Measurements from ENCODE around the gene CABCOCO1. TPM values are rescaled to one million over a fixed set of nuclear protein-coding genes. Genes with fewer than 3 reads are reported as not detected.

The CABCOCO1 gene
- total and polyA plus RNA-seq, 7 donors = 0.10 to 3.1 (median 0.68) TPM; not detected in 2

- Histone ChIP-seq H3K27ac (peak overlapping the region in 1 of 4 donors; percentile 58), H3K9me3 (no peaks in the 10 kb centered on the region), H3K4me1 (peaks cover 0 to 27% (median 20%) of the 10 kb centered on the region in 4 donors), H3K4me3 (no peak overlapping the region), H3K27me3 (no peaks in the 10 kb centered on the region), H3K36me3 (no peaks in the 10 kb centered on the region)
- DNase-seq = no peak
- TF ChIP-seq POLR2A (IDR thresholded peaks at IDR 0.05) = no peak
- no peak for TF ChIP-seq EP300 (IDR thresholded peaks at IDR 0.05)
- no peak for TF ChIP-seq CTCF (IDR thresholded peaks at IDR 0.05)
- intact Hi-C loops (cut with DNase I) = loop anchor here (5.0 kb wide), 1 partner anchor 34 kb away; no protein-coding TSS in a partner anchor
- WGBS, 2 donors = 41 to 57% methylated on average over 1 of the region's 1 CpG
Observed at GRCh38 chr10:61792921-61793320, 130.2 kb downstream of the CABCOCO1 start.

- no peaks in the 10 kb centered on the region for H3K36me3 ChIP-seq
- no peak overlapping the region for H3K4me3 ChIP-seq
- no peaks in the 10 kb centered on the region for H3K9me3 ChIP-seq
- intact Hi-C loops (cut with DNase I) = loop anchor here (5.0 kb wide), 1 partner anchor 33 kb away; no protein-coding TSS in a partner anchor
- TF ChIP-seq POLR2AphosphoS5 (IDR thresholded peaks at IDR 0.05) (no peak), EP300 (IDR thresholded peaks at IDR 0.05) (no peak), CTCF (IDR thresholded peaks at IDR 0.05) (no peak)
- DNase-seq = no peak
- no peaks in the 10 kb centered on the region for H3K27me3 ChIP-seq
- H3K27ac ChIP-seq = peak overlapping the region in 1 of 4 donors; percentile 58
- 74 to 76% methylated on average over 5 of the region's 5 CpGs for WGBS, 2 donors
- H3K4me1 ChIP-seq = peaks cover 0 to 27% (median 20%) of the 10 kb centered on the region in 4 donors
Observed at GRCh38 chr10:61793760-61794703, 131.3 kb downstream of the CABCOCO1 start.

- Histone ChIP-seq H3K27me3 (no peaks in the 10 kb centered on the region), H3K9me3 (no peaks in the 10 kb centered on the region), H3K4me1 (peaks cover 0 to 27% (median 20%) of the 10 kb centered on the region in 4 donors), H3K36me3 (no peaks in the 10 kb centered on the region), H3K4me3 (no peak overlapping the region), H3K27ac (no peak overlapping the region)
- TF ChIP-seq POLR2AphosphoS5 (IDR thresholded peaks at IDR 0.05) (no peak), CTCF (IDR thresholded peaks at IDR 0.05) (no peak), EP300 (IDR thresholded peaks at IDR 0.05) (no peak), POLR2A (IDR thresholded peaks at IDR 0.05) (no peak)
- intact Hi-C loops (cut with DNase I) = no loop called here
- DNase-seq = no peak
- 88 to 91% methylated on average over 2 of the region's 2 CpGs for WGBS, 2 donors
Observed at GRCh38 chr10:61795147-61795546, 132.4 kb downstream of the CABCOCO1 start.

- no peak for DNase-seq
- Histone ChIP-seq H3K9me3 (no peaks in the 10 kb centered on the region), H3K27me3 (no peaks in the 10 kb centered on the region), H3K27ac (no peak overlapping the region), H3K4me1 (peaks cover 0 to 27% (median 20%) of the 10 kb centered on the region in 4 donors), H3K36me3 (no peaks in the 10 kb centered on the region), H3K4me3 (no peak overlapping the region)
- WGBS, 2 donors = 95 to 96% methylated on average over 3 of the region's 3 CpGs
- TF ChIP-seq POLR2AphosphoS5 (IDR thresholded peaks at IDR 0.05) (no peak), EP300 (IDR thresholded peaks at IDR 0.05) (no peak), CTCF (IDR thresholded peaks at IDR 0.05) (no peak), POLR2A (IDR thresholded peaks at IDR 0.05) (no peak)
- intact Hi-C loops (cut with DNase I) = no loop called here
Observed at GRCh38 chr10:61795551-61795950, 132.8 kb downstream of the CABCOCO1 start.

Data from sigmoid colon (tissue), 7 donors.